Fibroblast of lung (primary cell): ENCODE data around the gene SRC. TPM values are rescaled to one million over a fixed set of nuclear protein-coding genes. Genes with fewer than 3 reads are reported as not detected.

Experiments used
- DNase-seq, 2 donors: peaks; one replicate each; pipeline versions ENCODE4 v3.0.0 to v3.0.0-alpha.2; 2010; ENCODE audit warnings: low read depth in 2 of 2
- H2AFZ ChIP-seq: 2 replicates; pipeline ENCODE4 v1.5.1; 2012; ENCODE audit warnings: low read length, control low read depth, inconsistent platforms
- H3K27ac ChIP-seq: 2 replicates; pipeline ENCODE4 v1.5.1; 2011; ENCODE audit warnings: low read length, control low read depth; ENCODE audit not compliant: insufficient read depth
- H3K27me3 ChIP-seq: 2 replicates; pipeline ENCODE4 v1.5.1; 2011; ENCODE audit warnings: mild to moderate bottlenecking, low read length; ENCODE audit not compliant: control insufficient read depth, insufficient read depth
- H3K36me3 ChIP-seq: 2 replicates; pipeline ENCODE4 v1.5.1; 2011; ENCODE audit warnings: low read length; ENCODE audit not compliant: control insufficient read depth, insufficient read depth
- H3K4me1 ChIP-seq: 2 replicates; pipeline ENCODE4 v1.5.1; 2011; ENCODE audit warnings: low read length; ENCODE audit not compliant: control insufficient read depth, insufficient read depth; ENCODE audit errors: extremely low read depth
- H3K4me2 ChIP-seq: 2 replicates; pipeline ENCODE4 v1.5.1; 2011; ENCODE audit warnings: low read length, control low read depth; ENCODE audit not compliant: insufficient read depth; ENCODE audit errors: extremely low read depth
- H3K4me3 ChIP-seq, 4 experiments: fragments of 200-600 bp in 1 of 4; sonication (generic) in 1 of 4; replicated peaks in 1 of 4; 2 replicates each; pipeline ENCODE4 v1.5.1; 2011 to 2016; ENCODE audit warnings: low read length in 4 of 4, low read depth in 3 of 4, mild to moderate bottlenecking in 3 of 4, control low read depth in 2 of 4, inconsistent platforms in 1 of 4, mixed read lengths in 1 of 4; ENCODE audit not compliant: insufficient read depth in 1 of 4; ENCODE audit errors: control extremely low read depth in 1 of 4
- H3K79me2 ChIP-seq: 2 replicates; pipeline ENCODE4 v1.5.1; 2012; ENCODE audit warnings: mild to moderate bottlenecking, low read length, inconsistent platforms; ENCODE audit not compliant: control insufficient read depth, insufficient read depth
- H3K9ac ChIP-seq: 2 replicates; pipeline ENCODE4 v1.5.1; 2011; ENCODE audit warnings: mild to moderate bottlenecking, low read length, control low read depth; ENCODE audit not compliant: insufficient read depth
- H3K9me3 ChIP-seq: 2 replicates; pipeline ENCODE4 v1.5.1; 2012; ENCODE audit warnings: low read depth, low read length; ENCODE audit not compliant: control insufficient read depth, insufficient read depth
- H4K20me1 ChIP-seq: 2 replicates; pipeline ENCODE4 v1.5.1; 2011; ENCODE audit warnings: low read length; ENCODE audit not compliant: control insufficient read depth, insufficient read depth; ENCODE audit errors: extremely low read depth
- CTCF ChIP-seq, 2 donors: IDR thresholded peaks in 1 of 2; conservative IDR thresholded peaks in 1 of 2; 1 replicate in 1 of 2; 2 replicates in 1 of 2; pipeline ENCODE4 v1.5.1; 2011 to 2012; ENCODE audit warnings: low read length in 2 of 2, control low read depth in 1 of 2, inconsistent platforms in 1 of 2, low read depth in 1 of 2, mild to moderate bottlenecking in 1 of 2
- EZH2 ChIP-seq: IDR thresholded peaks from 2 replicates; pipeline ENCODE4 v1.5.1; 2012; ENCODE audit warnings: low read length, control low read depth, mild to moderate bottlenecking; ENCODE audit errors: missing control alignments
- polyA plus RNA-seq, 2 donors: library from polyadenylated mRNA; depleted of rRNA in 1 of 2; stranded (reverse) in 1 of 2; unstranded in 1 of 2; fragments of >200 nt; gene quantifications; 2 replicates each; pipeline ENCODE4 v1.2.1, GENCODE V29; 2011 to 2012; ENCODE audit warnings: missing spikeins in 1 of 2
- total RNA-seq: library from RNA; depleted of rRNA; stranded (reverse); fragments of >200 nt; gene quantifications from 2 replicates; pipeline ENCODE4 v1.2.1, GENCODE V29; 2014

The SRC gene
- total and polyA plus RNA-seq, 2 donors (not counting 1 experiment from before 2014, with no cell fraction given) = 17.8 to 20.3 TPM

- no peak overlapping the region for H3K4me2 ChIP-seq
- TF ChIP-seq CTCF (conservative IDR thresholded peaks at IDR 0.05 in 1 of 2, IDR thresholded peaks at IDR 0.05 in 1 of 2; ENCODE audit: low read depth in 1 of 2, low read length in 2 of 2) (no peak), EZH2 (no peak)
- H3K4me3 ChIP-seq = no peak overlapping the region
- peaks cover 20% of the 10 kb centered on the region for H3K4me1 ChIP-seq
- DNase-seq = no peak
- H3K27ac ChIP-seq = no peak overlapping the region
- H3K79me2 ChIP-seq = peaks cover 6% of the 10 kb centered on the region
- no peak overlapping the region for H3K9ac ChIP-seq
- H3K27me3 ChIP-seq = no peaks in the 10 kb centered on the region
- no peaks in the 10 kb centered on the region for H3K9me3 ChIP-seq
- peaks cover 13% of the 10 kb centered on the region for H3K36me3 ChIP-seq
- H2AFZ ChIP-seq = no peak overlapping the region
- no peaks in the 10 kb centered on the region for H4K20me1 ChIP-seq
Measured at GRCh38 chr20:37317994-37318640, 27.8 kb upstream of the SRC start.

GRCh38 chr20:37319151-37319671, 26.7 kb upstream of the SRC start:
- Histone ChIP-seq H3K27ac (no peak overlapping the region), H3K79me2 (peaks cover 2% of the 10 kb centered on the region), H3K9me3 (no peaks in the 10 kb centered on the region), H2AFZ (no peak overlapping the region), H4K20me1 (no peaks in the 10 kb centered on the region), H3K36me3 (peaks cover 13% of the 10 kb centered on the region), H3K4me3 (no peak overlapping the region), H3K9ac (no peak overlapping the region), H3K27me3 (no peaks in the 10 kb centered on the region), H3K4me2 (no peak overlapping the region), H3K4me1 (peaks cover 16% of the 10 kb centered on the region)
- TF ChIP-seq EZH2 (no peak), CTCF (conservative IDR thresholded peaks at IDR 0.05 in 1 of 2, IDR thresholded peaks at IDR 0.05 in 1 of 2; ENCODE audit: low read depth in 1 of 2, low read length in 2 of 2) (no peak)
- DNase-seq = peak in 1 of 2 donors; percentile 94

GRCh38 chr20:37323985-37324384, 22.0 kb upstream of the SRC start:
- Histone ChIP-seq H3K4me2 (peak overlapping the region; percentile 38), H3K36me3 (no peaks in the 10 kb centered on the region), H3K9ac (no peak overlapping the region), H2AFZ (no peak overlapping the region), H3K4me3 (no peak overlapping the region), H3K79me2 (no peaks in the 10 kb centered on the region), H3K27ac (no peak overlapping the region), H3K27me3 (no peaks in the 10 kb centered on the region), H3K9me3 (no peaks in the 10 kb centered on the region), H3K4me1 (peaks cover 12% of the 10 kb centered on the region), H4K20me1 (no peaks in the 10 kb centered on the region)
- TF ChIP-seq EZH2 (no peak), CTCF (conservative IDR thresholded peaks at IDR 0.05 in 1 of 2, IDR thresholded peaks at IDR 0.05 in 1 of 2; ENCODE audit: low read depth in 1 of 2, low read length in 2 of 2) (no peak)
- peak; percentile 69 to 88 for DNase-seq
